CD4-positive, CD25-positive, alpha-beta regulatory T cell (primary cell): ENCODE measurements around the gene DIAPH1. TPM values are rescaled to one million over a fixed set of nuclear protein-coding genes. Genes with fewer than 3 reads are reported as not detected.
A peak's percentile ranks its signal among the peaks of the same experiment; 100 is the strongest.

Experiments
- ATAC-seq, 2 donors: fragments of 150-1000 bp; cut with Tn5 transposase; one replicate each; pipeline ENCODE4 v1.10.0; 2021; ENCODE audit warnings: low read depth in 2 of 2, moderate number of reproducible peaks in 2 of 2, moderate library complexity in 1 of 2
- DNase-seq, 3 donors: peaks; one replicate each; pipeline versions ENCODE4 v3.0.0 to v3.0.0-alpha.2; 2012 to 2022; ENCODE audit warnings: mixed read lengths in 1 of 3
- H3K27ac ChIP-seq: one replicate; pipeline ENCODE4 v1.7.0; 2013; ENCODE audit warnings: mild to moderate bottlenecking, low read length; ENCODE audit not compliant: insufficient read depth, poor library complexity, severe bottlenecking
- H3K27me3 ChIP-seq: one replicate; pipeline ENCODE4 v1.7.0; 2013; ENCODE audit warnings: low read length; ENCODE audit not compliant: control insufficient read depth, insufficient read depth
- H3K36me3 ChIP-seq: one replicate; pipeline ENCODE4 v1.7.0; 2013; ENCODE audit warnings: mild to moderate bottlenecking, low read length, moderate library complexity; ENCODE audit not compliant: control insufficient read depth, insufficient read depth
- H3K4me1 ChIP-seq: 2 replicates; pipeline ENCODE4 v1.7.0; 2013; ENCODE audit warnings: mild to moderate bottlenecking, low read length; ENCODE audit not compliant: insufficient read depth, control insufficient read depth, poor library complexity, severe bottlenecking
- H3K4me3 ChIP-seq: one replicate; pipeline ENCODE4 v1.7.0; 2013; ENCODE audit warnings: low read depth, mild to moderate bottlenecking, low read length, moderate library complexity
- H3K9me3 ChIP-seq, 2 experiments: 1 replicate in 1 of 2; 2 replicates in 1 of 2; pipeline ENCODE4 v1.7.0; 2013; ENCODE audit warnings: low read length in 2 of 2, mild to moderate bottlenecking in 1 of 2, moderate library complexity in 1 of 2; ENCODE audit not compliant: control insufficient read depth in 2 of 2
- H3K27ac Mint-ChIP-seq, 3 donors: one replicate each; pipeline ENCODE4 v1.8.0; 2020 to 2022; ENCODE audit warnings: mild to moderate bottlenecking in 3 of 3, mixed read lengths in 3 of 3, moderate library complexity in 2 of 3
- H3K27me3 Mint-ChIP-seq: one replicate; pipeline ENCODE4 v1.8.0; 2022; ENCODE audit warnings: mild to moderate bottlenecking, mixed read lengths
- H3K36me3 Mint-ChIP-seq: one replicate; pipeline ENCODE4 v1.8.0; 2020; ENCODE audit warnings: mixed read lengths
- H3K4me1 Mint-ChIP-seq, 4 donors: one replicate each; pipeline ENCODE4 v1.8.0; 2020 to 2022; ENCODE audit warnings: mixed read lengths in 4 of 4, mild to moderate bottlenecking in 1 of 4
- H3K4me3 Mint-ChIP-seq, 4 donors: one replicate each; pipeline ENCODE4 v1.8.0; 2020 to 2022; ENCODE audit warnings: mild to moderate bottlenecking in 4 of 4, mixed read lengths in 4 of 4, moderate library complexity in 3 of 4
- H3K9me3 Mint-ChIP-seq, 7 donors: one replicate each; pipeline ENCODE4 v1.8.0; 2020 to 2022; ENCODE audit warnings: mixed read lengths in 7 of 7, mild to moderate bottlenecking in 3 of 7, moderate library complexity in 2 of 7
- polyA plus RNA-seq, 4 donors: library from polyadenylated mRNA; unstranded; fragments of 300-500 nt; fragmentation: Illumina TruSeq; gene quantifications; one replicate each; pipeline ENCODE4 v1.2.3, GENCODE V29; 2021
- total RNA-seq: library from RNA; stranded (reverse); gene quantifications from one replicate; pipeline ENCODE4 v1.2.3, GENCODE V29; 2022

The DIAPH1 gene
- total and polyA plus RNA-seq, 5 donors from 2014 or later: 86.1 to 287 (median 91.3) TPM

DNA sequence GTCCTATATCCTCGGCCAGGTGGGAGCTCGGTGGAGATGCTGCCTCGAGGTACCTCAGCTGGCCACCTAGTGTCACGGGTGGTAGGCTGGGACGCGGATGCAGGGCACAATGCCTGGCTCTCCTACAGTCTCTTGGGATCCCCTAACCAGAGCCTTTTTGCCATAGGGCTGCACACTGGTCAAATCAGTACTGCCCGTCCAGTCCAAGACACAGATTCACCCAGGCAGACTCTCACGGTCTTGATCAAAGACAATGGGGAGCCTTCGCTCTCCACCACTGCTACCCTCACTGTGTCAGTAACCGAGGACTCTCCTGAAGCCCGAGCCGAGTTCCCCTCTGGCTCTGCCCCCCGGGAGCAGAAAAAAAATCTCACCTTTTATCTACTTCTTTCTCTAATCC, 141.0 kb downstream of the DIAPH1 start:
- Histone ChIP-seq H3K4me1 (peaks cover 17% of the 10 kb centered on the region), H3K4me3 (no peak overlapping the region), H3K36me3 (no peaks in the 10 kb centered on the region), H3K27ac (no peak overlapping the region), H3K27me3 (peaks cover 50% of the 10 kb centered on the region), H3K9me3 (no peaks in the 10 kb centered on the region)
- Mint-ChIP-seq H3K9me3 (peaks cover 0 to 2% (median 0%) of the 10 kb centered on the region in 7 donors), H3K4me1 (peaks cover 0 to 22% (median 10%) of the 10 kb centered on the region in 4 donors), H3K36me3 (no peaks in the 10 kb centered on the region), H3K4me3 (no peak overlapping the region), H3K27me3 (peaks cover 74% of the 10 kb centered on the region), H3K27ac (no peak overlapping the region)
- no peak for ATAC-seq
- no peak for DNase-seq

DNA sequence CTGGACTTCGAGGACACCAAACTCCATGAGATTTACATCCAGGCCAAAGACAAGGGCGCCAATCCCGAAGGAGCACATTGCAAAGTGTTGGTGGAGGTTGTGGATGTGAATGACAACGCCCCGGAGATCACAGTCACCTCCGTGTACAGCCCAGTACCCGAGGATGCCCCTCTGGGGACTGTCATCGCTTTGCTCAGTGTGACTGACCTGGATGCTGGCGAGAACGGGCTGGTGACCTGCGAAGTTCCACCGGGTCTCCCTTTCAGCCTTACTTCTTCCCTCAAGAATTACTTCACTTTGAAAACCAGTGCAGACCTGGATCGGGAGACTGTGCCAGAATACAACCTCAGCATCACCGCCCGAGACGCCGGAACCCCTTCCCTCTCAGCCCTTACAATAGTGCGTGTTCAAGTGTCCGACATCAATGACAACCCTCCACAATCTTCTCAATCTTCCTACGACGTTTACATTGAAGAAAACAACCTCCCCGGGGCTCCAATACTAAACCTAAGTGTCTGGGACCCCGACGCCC, 141.7 kb downstream of the DIAPH1 start:
- H3K27me3 ChIP-seq: peaks cover 50% of the 10 kb centered on the region
- no peaks in the 10 kb centered on the region for H3K36me3 Mint-ChIP-seq
- H3K27me3 Mint-ChIP-seq: peaks cover 71% of the 10 kb centered on the region
- H3K27ac ChIP-seq: no peak overlapping the region
- H3K4me3 ChIP-seq: no peak overlapping the region
- ATAC-seq (no peak), DNase-seq (no peak)
- no peaks in the 10 kb centered on the region for H3K9me3 ChIP-seq
- peaks cover 0 to 1% (median 0%) of the 10 kb centered on the region in 7 donors for H3K9me3 Mint-ChIP-seq
- H3K4me1 ChIP-seq: peaks cover 17% of the 10 kb centered on the region
- H3K36me3 ChIP-seq: no peaks in the 10 kb centered on the region
- no peak overlapping the region for H3K27ac Mint-ChIP-seq
- H3K4me3 Mint-ChIP-seq: peak overlapping the region in 2 of 4 donors; percentile 80 to 82
- peaks cover 0 to 22% (median 10%) of the 10 kb centered on the region in 4 donors for H3K4me1 Mint-ChIP-seq

DNA sequence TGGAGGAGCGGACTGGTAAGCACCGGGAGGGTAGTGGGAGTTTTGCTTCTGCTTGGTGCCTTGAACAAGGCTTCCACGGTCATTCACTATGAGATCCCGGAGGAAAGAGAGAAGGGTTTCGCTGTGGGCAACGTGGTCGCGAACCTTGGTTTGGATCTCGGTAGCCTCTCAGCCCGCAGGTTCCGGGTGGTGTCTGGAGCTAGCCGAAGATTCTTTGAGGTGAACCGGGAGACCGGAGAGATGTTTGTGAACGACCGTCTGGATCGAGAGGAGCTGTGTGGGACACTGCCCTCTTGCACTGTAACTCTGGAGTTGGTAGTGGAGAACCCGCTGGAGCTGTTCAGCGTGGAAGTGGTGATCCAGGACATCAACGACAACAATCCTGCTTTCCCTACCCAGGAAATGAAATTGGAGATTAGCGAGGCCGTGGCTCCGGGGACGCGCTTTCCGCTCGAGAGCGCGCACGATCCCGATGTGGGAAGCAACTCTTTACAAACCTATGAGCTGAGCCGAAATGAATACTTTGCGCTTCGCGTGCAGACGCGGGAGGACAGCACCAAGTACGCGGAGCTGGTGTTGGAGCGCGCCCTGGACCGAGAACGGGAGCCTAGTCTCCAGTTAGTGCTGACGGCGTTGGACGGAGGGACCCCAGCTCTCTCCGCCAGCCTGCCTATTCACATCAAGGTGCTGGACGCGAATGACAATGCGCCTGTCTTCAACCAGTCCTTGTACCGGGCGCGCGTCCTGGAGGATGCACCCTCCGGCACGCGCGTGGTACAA, 142.5 kb downstream of the DIAPH1 start:
- Histone ChIP-seq H3K9me3 (no peaks in the 10 kb centered on the region), H3K27ac (no peak overlapping the region), H3K27me3 (peaks cover 50% of the 10 kb centered on the region), H3K4me3 (peak overlapping the region; percentile 32), H3K36me3 (no peaks in the 10 kb centered on the region), H3K4me1 (peaks cover 17% of the 10 kb centered on the region)
- H3K27me3 Mint-ChIP-seq: peaks cover 71% of the 10 kb centered on the region
- H3K27ac Mint-ChIP-seq: peak overlapping the region in 1 of 3 donors; percentile 44
- peaks cover 0 to 1% (median 0%) of the 10 kb centered on the region in 7 donors for H3K9me3 Mint-ChIP-seq
- peak overlapping the region; percentile 4 to 90 (median 81) for H3K4me3 Mint-ChIP-seq
- DNase-seq (peak in 1 of 3 donors; percentile 10), ATAC-seq (peak in 1 of 2 donors; percentile 16)
- H3K36me3 Mint-ChIP-seq: no peaks in the 10 kb centered on the region
- H3K4me1 Mint-ChIP-seq: peaks cover 0 to 22% (median 10%) of the 10 kb centered on the region in 4 donors

DNA sequence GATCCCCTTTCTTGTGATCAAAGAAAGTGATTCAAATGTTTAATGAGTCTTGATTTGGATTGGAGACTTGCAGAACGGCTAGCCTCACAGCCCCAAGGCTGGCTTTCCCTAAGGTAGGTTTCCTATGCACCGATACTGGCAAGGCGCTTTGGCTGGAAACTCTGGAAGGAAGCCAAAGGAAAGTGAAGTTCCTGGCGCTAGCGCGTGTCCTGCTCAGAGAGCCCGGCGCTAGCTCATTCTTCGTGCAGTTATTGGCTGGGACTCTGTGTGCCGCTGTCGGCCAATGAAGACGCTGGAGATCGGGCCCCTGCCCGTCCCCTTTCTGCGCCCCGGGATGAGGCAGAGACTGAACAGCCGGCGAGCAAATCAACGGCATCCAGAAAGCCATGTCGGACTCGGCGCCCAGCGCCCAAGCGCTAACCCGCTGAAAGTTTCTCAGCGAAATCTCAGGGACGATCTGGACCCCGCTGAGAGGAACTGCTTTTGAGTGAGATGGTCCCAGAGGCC, 143.1 kb downstream of the DIAPH1 start, which contains the start of gene PCDHGC3:
TSS of gene PCDHGC3 (plus strand) at position 342 of the 507 bp plus-strand sequence. CDS start at position 493, 151 bp downstream.
- peak within 1 kb of the TSS; percentile 4 to 90 (median 81) for H3K4me3 Mint-ChIP-seq
- Histone ChIP-seq H3K4me1 (peaks cover 17% of the 10 kb centered on the region), H3K4me3 (peak within 1 kb of the TSS; percentile 32), H3K27ac (no peak within 1 kb of the TSS), H3K27me3 (peaks cover 47% of the 10 kb centered on the region), H3K9me3 (no peaks in the 10 kb centered on the region), H3K36me3 (no peaks in the 10 kb centered on the region)
- no peaks in the 10 kb centered on the region for H3K36me3 Mint-ChIP-seq
- DNase-seq: peak in 1 of 3 donors; percentile 28
- H3K4me1 Mint-ChIP-seq: peaks cover 0 to 22% (median 10%) of the 10 kb centered on the region in 4 donors
- H3K9me3 Mint-ChIP-seq: peaks cover 0 to 1% (median 0%) of the 10 kb centered on the region in 7 donors
- H3K27me3 Mint-ChIP-seq: peaks cover 67% of the 10 kb centered on the region
- ATAC-seq: peak; percentile 58 to 59
- peak within 1 kb of the TSS in 1 of 3 donors; percentile 44 for H3K27ac Mint-ChIP-seq

DNA sequence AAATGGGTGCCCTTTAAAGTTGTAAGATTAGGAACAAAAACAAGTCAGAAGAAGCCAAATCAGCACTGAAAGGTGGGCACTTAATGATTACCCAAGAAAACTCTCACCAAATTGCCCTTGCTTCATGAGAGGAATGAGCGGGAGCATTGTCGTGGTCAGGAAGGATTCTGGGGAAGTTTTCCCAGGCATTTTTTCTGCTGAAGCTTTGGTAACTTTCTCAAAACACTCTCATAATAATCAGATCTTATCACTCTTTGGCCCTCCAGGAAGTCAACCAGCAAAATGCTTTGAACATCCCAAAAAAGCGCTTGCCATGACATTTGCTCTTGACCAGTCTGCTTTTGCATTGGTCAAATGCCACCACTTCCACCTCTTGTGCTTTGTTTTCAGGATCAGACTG, 153.4 kb downstream of the DIAPH1 start:
- no peaks in the 10 kb centered on the region for H3K36me3 ChIP-seq
- peaks cover 5% of the 10 kb centered on the region for H3K27me3 Mint-ChIP-seq
- DNase-seq (no peak), ATAC-seq (no peak)
- peaks cover 2% of the 10 kb centered on the region for H3K27me3 ChIP-seq
- no peak overlapping the region for H3K27ac Mint-ChIP-seq
- no peak overlapping the region for H3K4me3 ChIP-seq
- no peaks in the 10 kb centered on the region for H3K36me3 Mint-ChIP-seq
- H3K9me3 Mint-ChIP-seq: peaks cover 0 to 9% (median 3%) of the 10 kb centered on the region in 7 donors
- H3K4me1 ChIP-seq: no peaks in the 10 kb centered on the region
- H3K4me1 Mint-ChIP-seq: no peaks in the 10 kb centered on the region
- H3K27ac ChIP-seq: no peak overlapping the region
- no peak overlapping the region for H3K4me3 Mint-ChIP-seq
- H3K9me3 ChIP-seq: no peaks in the 10 kb centered on the region

Other genes with a start within 250 kb of the DIAPH1 start
- gene PCDHGB3, start 248.8 kb downstream of the DIAPH1 start, total RNA-seq: 0.20 TPM
- gene PCDHGB3, start 248.8 kb downstream of the DIAPH1 start, polyA plus RNA-seq: not detected
- not detected for gene PCDHGA6, start 245.1 kb downstream of the DIAPH1 start, total RNA-seq
- gene PCDHGA6, start 245.1 kb downstream of the DIAPH1 start, polyA plus RNA-seq: not detected
- gene PCDHGA7, start 236.3 kb downstream of the DIAPH1 start, total RNA-seq: not detected
- gene PCDHGA7, start 236.3 kb downstream of the DIAPH1 start, polyA plus RNA-seq: under 1 TPM in 1 of 4 donors, not detected in 3; 0.09 TPM
- gene PCDHGB4, start 231.3 kb downstream of the DIAPH1 start, total RNA-seq: not detected
- under 1 TPM in 1 of 4 donors, not detected in 3; 0.22 TPM for gene PCDHGB4, start 231.3 kb downstream of the DIAPH1 start, polyA plus RNA-seq
- gene PCDHGA8, start 226.4 kb downstream of the DIAPH1 start, total RNA-seq: not detected
- under 1 TPM in 1 of 4 donors, not detected in 3; 0.10 TPM for gene PCDHGA8, start 226.4 kb downstream of the DIAPH1 start, polyA plus RNA-seq
- not detected for gene PCDHGB5, start 221.1 kb downstream of the DIAPH1 start, total RNA-seq
- gene PCDHGB5, start 221.1 kb downstream of the DIAPH1 start, polyA plus RNA-seq: under 1 TPM in 2 of 4 donors, not detected in 2; 0.17 to 0.27 TPM
- gene PCDHGA9, start 216.2 kb downstream of the DIAPH1 start, total RNA-seq: not detected
- not detected for gene PCDHGA9, start 216.2 kb downstream of the DIAPH1 start, polyA plus RNA-seq
- not detected for gene PCDHGB6, start 211.0 kb downstream of the DIAPH1 start, total RNA-seq
- gene PCDHGB6, start 211.0 kb downstream of the DIAPH1 start, polyA plus RNA-seq: not detected
- not detected for gene PCDHGA10, start 206.0 kb downstream of the DIAPH1 start, total RNA-seq
- gene PCDHGA10, start 206.0 kb downstream of the DIAPH1 start, polyA plus RNA-seq: not detected
- not detected for gene PCDHGB7, start 201.3 kb downstream of the DIAPH1 start, total RNA-seq
- not detected for gene PCDHGB7, start 201.3 kb downstream of the DIAPH1 start, polyA plus RNA-seq
- not detected for gene PCDHGA11, start 197.9 kb downstream of the DIAPH1 start, total RNA-seq
- not detected for gene PCDHGA11, start 197.9 kb downstream of the DIAPH1 start, polyA plus RNA-seq
- not detected for gene PCDHGA12, start 188.5 kb downstream of the DIAPH1 start, total RNA-seq
- not detected for gene PCDHGA12, start 188.5 kb downstream of the DIAPH1 start, polyA plus RNA-seq
- gene PCDHGC3, start 143.0 kb downstream of the DIAPH1 start, total RNA-seq: 0.35 TPM
- gene PCDHGC3, start 143.0 kb downstream of the DIAPH1 start, polyA plus RNA-seq: under 1 TPM in 1 of 4 donors, not detected in 3; 0.09 TPM
- not detected for gene PCDHGC4, start 134.0 kb downstream of the DIAPH1 start, total RNA-seq
- not detected for gene PCDHGC4, start 134.0 kb downstream of the DIAPH1 start, polyA plus RNA-seq
- not detected for gene PCDHGC5, start 129.9 kb downstream of the DIAPH1 start, total RNA-seq
- gene PCDHGC5, start 129.9 kb downstream of the DIAPH1 start, polyA plus RNA-seq: not detected
- gene HDAC3, start 17.8 kb upstream of the DIAPH1 start, total RNA-seq: 83.9 TPM
- gene HDAC3, start 17.8 kb upstream of the DIAPH1 start, polyA plus RNA-seq: 100 to 1,000 TPM in 1 of 4 donors, 10 to 100 TPM in 3; 94.0 to 102 (median 96.1) TPM
- 20.5 TPM for gene RELL2, start 18.0 kb upstream of the DIAPH1 start, total RNA-seq
- 1 to 10 TPM; 2.4 to 5.5 (median 3.5) TPM for gene RELL2, start 18.0 kb upstream of the DIAPH1 start, polyA plus RNA-seq
- gene FCHSD1, start 32.4 kb upstream of the DIAPH1 start, total RNA-seq: 115 TPM
- gene FCHSD1, start 32.4 kb upstream of the DIAPH1 start, polyA plus RNA-seq: 10 to 100 TPM in 1 of 4 donors, 1 to 10 TPM in 3; 7.7 to 16.0 (median 8.2) TPM
- gene ARAP3, start 63.2 kb upstream of the DIAPH1 start, total RNA-seq: 6.1 TPM
- gene ARAP3, start 63.2 kb upstream of the DIAPH1 start, polyA plus RNA-seq: 1 to 10 TPM in 1 of 4 donors, under 1 TPM in 2, not detected in 1; 0.25 to 1.3 (median 0.30) TPM